K562 (cell line): Measurements from ENCODE around the gene RAB25. TPM values are rescaled to one million over a fixed set of nuclear protein-coding genes. Genes with fewer than 3 reads are reported as not detected.

Experiments used
- ARID2 ChIP-seq: fragments of 450-650 bp; IDR thresholded peaks from 2 replicates; pipeline ENCODE4 v1.6.1; 2017; ENCODE audit warnings: antibody characterized with exemption, mild to moderate bottlenecking
- ARNT ChIP-seq, 2 experiments: fragments of 450-650 bp; IDR thresholded peaks; 2 replicates each; pipeline ENCODE4 v1.6.1; 2016; ENCODE audit warnings: mild to moderate bottlenecking in 1 of 2
- BRF1 ChIP-seq: IDR thresholded peaks from 3 replicates; pipeline ENCODE4 v1.6.1; 2011; ENCODE audit warnings: borderline replicate concordance, mild to moderate bottlenecking; ENCODE audit not compliant: insufficient read length; ENCODE audit errors: extremely low read depth
- CREB5 ChIP-seq: fragments of 250-450 bp; sonication (Bioruptor Pico); IDR thresholded peaks from 2 replicates; pipeline ENCODE4 v1.5.0; 2020; ENCODE audit warnings: mild to moderate bottlenecking
- DACH1 ChIP-seq: fragments of 450-650 bp; IDR thresholded peaks from 2 replicates; pipeline ENCODE4 v1.6.1; 2018; ENCODE audit not compliant: partially characterized antibody
- E2F5 ChIP-seq: sonication (generic); formaldehyde crosslinking; IDR thresholded peaks from 2 replicates; pipeline ENCODE4 v1.8.0; 2022; ENCODE audit warnings: mild to moderate bottlenecking, missing genetic modification reagents
- ESRRA ChIP-seq: fragments of 450-650 bp; IDR thresholded peaks from 2 replicates; pipeline ENCODE4 v1.6.1; 2014; ENCODE audit warnings: low read depth, mild to moderate bottlenecking, moderate library complexity, borderline replicate concordance
- EZH2 ChIP-seq: IDR thresholded peaks from 2 replicates; pipeline ENCODE4 v1.6.1; 2012; ENCODE audit warnings: low read depth, mild to moderate bottlenecking, inconsistent platforms, low read length, borderline replicate concordance
- HEY1 ChIP-seq: fragments of 250-450 bp; sonication (Bioruptor Pico); IDR thresholded peaks from 2 replicates; pipeline ENCODE4 v1.5.0; 2020; ENCODE audit warnings: mild to moderate bottlenecking, moderate library complexity, borderline replicate concordance
- HMGN3 ChIP-seq: IDR thresholded peaks from 2 replicates; pipeline ENCODE4 v1.6.1; 2011; ENCODE audit warnings: borderline replicate concordance, low read depth, mild to moderate bottlenecking, mixed read lengths, low read length; ENCODE audit not compliant: insufficient read length; ENCODE audit errors: extremely low read depth
- MTA3 ChIP-seq: fragments of 450-650 bp; formaldehyde crosslinking; IDR thresholded peaks from 2 replicates; pipeline ENCODE4 v1.6.1; 2017; ENCODE audit warnings: mild to moderate bottlenecking, borderline replicate concordance
- NCOA6 ChIP-seq: fragments of 450-650 bp; IDR thresholded peaks from 2 replicates; pipeline ENCODE4 v1.6.1; 2017; ENCODE audit warnings: mild to moderate bottlenecking
- NELFE ChIP-seq: IDR thresholded peaks from 2 replicates; pipeline ENCODE4 v1.6.1; 2011; ENCODE audit warnings: mild to moderate bottlenecking; ENCODE audit not compliant: insufficient read depth, insufficient read length
- PHF21A ChIP-seq: fragments of 450-650 bp; IDR thresholded peaks from 2 replicates; pipeline ENCODE4 v1.6.1; 2017; ENCODE audit warnings: low read depth, borderline replicate concordance
- RBM14 ChIP-seq: fragments of 200-400 bp; formaldehyde crosslinking; IDR thresholded peaks from 2 replicates; pipeline ENCODE4 v1.6.1; 2018; ENCODE audit warnings: low read depth, mild to moderate bottlenecking, low read length, moderate library complexity, borderline replicate concordance; ENCODE audit not compliant: insufficient read depth
- TCF3 ChIP-seq: sonication (generic); formaldehyde crosslinking; IDR thresholded peaks from 2 replicates; pipeline ENCODE4 v1.4.0; 2020; ENCODE audit warnings: mild to moderate bottlenecking, missing genetic modification reagents
- TCF7 ChIP-seq: sonication (generic); IDR thresholded peaks from 2 replicates; pipeline ENCODE4 v1.6.1; 2016; ENCODE audit warnings: antibody characterized with exemption, borderline replicate concordance
- ZBTB5 ChIP-seq: fragments of 450-650 bp; IDR thresholded peaks from 2 replicates; pipeline ENCODE4 v1.6.1; 2017; ENCODE audit warnings: antibody characterized with exemption
- ZNF140 ChIP-seq: fragments of 250-450 bp; sonication (Bioruptor Pico); IDR thresholded peaks from 2 replicates; pipeline ENCODE4 v1.8.0; 2021; ENCODE audit warnings: moderate library complexity, mild to moderate bottlenecking, inconsistent platforms
- ZNF24 ChIP-seq: fragments of 450-650 bp; IDR thresholded peaks from 2 replicates; pipeline ENCODE4 v1.6.1; 2016
- ZNF644 ChIP-seq: fragments of 200-800 bp; sonication (Bioruptor generic); IDR thresholded peaks from 2 replicates; pipeline ENCODE4 v1.6.1; 2016; ENCODE audit warnings: low read depth, missing genetic modification characterization, missing compliant biosample characterization
- ZNF699 ChIP-seq: fragments of 250-450 bp; sonication (Bioruptor Pico); IDR thresholded peaks from 2 replicates; pipeline ENCODE4 v1.8.0; 2021; ENCODE audit warnings: mild to moderate bottlenecking, moderate library complexity; ENCODE audit not compliant: insufficient replicate concordance
- ZNF75A ChIP-seq: fragments of 450-650 bp; formaldehyde crosslinking; IDR thresholded peaks from 2 replicates; pipeline ENCODE4 v1.4.0; 2020; ENCODE audit warnings: mild to moderate bottlenecking
- ZNF764 ChIP-seq: fragments of 250-450 bp; sonication (Bioruptor Pico); IDR thresholded peaks from 2 replicates; pipeline ENCODE4 v1.4.0; 2020; ENCODE audit warnings: low read depth, mild to moderate bottlenecking, moderate library complexity
- polyA plus RNA-seq, 8 experiments: library from polyadenylated mRNA; depleted of rRNA in 4 of 8; stranded (reverse) in 5 of 8; unstranded in 3 of 8; fragments of >200 nt; fragmentation: Nextera tagmentation in 2 of 8; fragmentation: Illumina TruSeq in 1 of 8; extraction: Ambion mirVana in 2 of 8; extraction: Trizol in 1 of 8; gene quantifications; 2 replicates each; pipeline versions ENCODE4 v1.2.1 to v1.2.3, GENCODE V29; 2011 to 2014; ENCODE audit warnings: inconsistent platforms in 1 of 8, missing spikeins in 1 of 8
- total RNA-seq, 7 experiments: library from RNA; depleted of rRNA in 6 of 7; stranded (reverse); fragments of >200 nt in 6 of 7; fragmentation: Illumina TruSeq in 2 of 7; extraction: Trizol in 2 of 7; gene quantifications; 2 replicates each; pipeline versions ENCODE4 v1.2.1 to v1.2.3, GENCODE V29; 2011 to 2021; ENCODE audit warnings: low replicate concordance in 1 of 7

The RAB25 gene
- total and polyA plus RNA-seq, 9 of the 15 experiments (the other 6 are each of a cell fraction or from before 2014, with no cell fraction given) = 0.10 to 0.27 (median 0.13) TPM; not detected in 6

- TF ChIP-seq ZNF764 (CRISPR knock-in tag) (no peak), PHF21A (no peak), RBM14 (no peak), NELFE (no peak), HEY1 (CRISPR knock-in tag) (no peak), ZNF140 (CRISPR knock-in tag) (no peak), ZNF644 (tag) (no peak), NCOA6 (no peak), TCF7 (no peak), ZNF699 (no peak), ARID2 (no peak), E2F5 (CRISPR knock-in tag) (no peak), TCF3 (CRISPR knock-in tag) (no peak), EZH2 (no peak), ESRRA (no peak), HMGN3 (no peak), BRF1 (no peak), CREB5 (no peak), ARNT (IDR thresholded peaks at IDR 0.05) (no peak), DACH1 (no peak), ZNF24 (no peak), ZNF75A (CRISPR knock-in tag) (no peak), MTA3 (peak; percentile 69; the same call in 1 of the 2 replicates), ZBTB5 (no peak)
Measured at GRCh38 chr1:156052862-156053767, 7.8 kb upstream of the RAB25 start (continued).
